Stimulated activated naive CD4-positive, alpha-beta T cell (primary cell): ENCODE measurements around the gene EDA.

Source experiments
- DNase-seq, 6 experiments: peaks; one replicate each; lab custom pipeline; 2025; lab: John Stamatoyannopoulos, UW

The EDA gene

DNA sequence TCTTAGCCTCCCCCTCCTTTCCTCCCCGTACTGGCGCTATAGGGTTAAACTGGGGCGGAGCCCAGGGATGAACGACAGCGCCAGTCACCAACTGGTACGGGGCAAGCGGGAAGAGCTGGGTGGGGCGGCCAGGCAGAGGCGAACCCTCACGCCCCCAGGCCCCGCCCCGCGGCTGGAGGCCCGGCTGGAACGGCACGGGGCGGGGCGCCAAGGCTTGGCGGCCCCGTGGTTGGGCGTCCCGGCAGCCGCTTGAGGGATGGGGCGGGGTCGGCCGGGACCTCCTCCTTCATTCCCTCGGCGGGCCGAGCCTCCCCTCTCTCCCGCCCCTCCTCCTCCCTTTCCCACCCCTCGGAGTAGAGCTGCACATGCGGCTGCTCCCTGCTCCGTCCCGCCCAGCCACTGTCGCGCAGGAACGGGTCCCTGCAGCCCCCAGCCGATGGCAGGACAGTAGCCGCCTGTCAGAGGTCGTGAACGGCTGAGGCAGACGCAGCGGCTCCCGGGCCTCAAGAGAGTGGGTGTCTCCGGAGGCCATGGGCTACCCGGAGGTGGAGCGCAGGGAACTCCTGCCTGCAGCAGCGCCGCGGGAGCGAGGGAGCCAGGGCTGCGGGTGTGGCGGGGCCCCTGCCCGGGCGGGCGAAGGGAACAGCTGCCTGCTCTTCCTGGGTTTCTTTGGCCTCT, at the start of gene EDA:
Gene EDA, plus strand, starts transcription at position 335 of the 678 bp plus-strand sequence.
- DNase-seq: peak; percentile 36 to 65 (median 45)

DNA sequence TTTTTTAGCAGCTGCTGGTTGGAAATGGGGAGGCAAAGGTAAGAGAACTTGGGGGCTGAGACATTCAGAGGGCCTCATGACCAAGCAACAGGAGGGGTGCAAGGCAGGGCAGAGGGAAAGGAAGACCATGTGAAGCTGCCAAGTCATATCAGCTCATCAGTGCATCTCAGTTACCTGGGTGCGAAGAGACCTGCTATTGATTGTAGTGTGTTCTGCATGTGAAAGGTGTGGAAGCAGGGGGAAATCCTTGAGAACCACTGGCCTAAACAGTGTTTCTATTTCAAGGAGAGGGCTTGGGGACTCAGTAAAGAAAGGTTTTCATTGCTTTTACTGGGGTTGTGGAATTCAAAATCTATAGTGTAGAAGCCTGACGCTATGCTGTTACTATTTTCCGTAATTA, 47.1 kb upstream of the EDA start:
- no peak for DNase-seq

DNA sequence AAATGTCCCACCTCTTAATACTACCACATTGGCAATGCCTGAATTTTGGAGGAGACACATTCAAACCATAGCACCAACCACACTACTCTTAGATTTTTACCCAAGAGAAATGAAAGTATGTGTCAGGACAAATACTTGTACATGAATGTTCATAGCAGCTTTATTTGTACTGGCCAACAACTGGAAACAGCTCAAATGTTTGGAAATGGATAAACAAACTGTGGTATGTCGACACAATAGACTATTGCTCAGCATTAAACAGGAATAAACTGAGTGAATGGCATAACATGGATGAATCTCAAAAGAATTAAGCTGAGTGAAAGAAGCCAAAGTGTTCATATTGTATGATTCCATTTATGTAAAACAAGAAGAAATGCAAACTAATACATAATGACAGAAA, 18.5 kb upstream of the EDA start:
- DNase-seq: no peak

DNA sequence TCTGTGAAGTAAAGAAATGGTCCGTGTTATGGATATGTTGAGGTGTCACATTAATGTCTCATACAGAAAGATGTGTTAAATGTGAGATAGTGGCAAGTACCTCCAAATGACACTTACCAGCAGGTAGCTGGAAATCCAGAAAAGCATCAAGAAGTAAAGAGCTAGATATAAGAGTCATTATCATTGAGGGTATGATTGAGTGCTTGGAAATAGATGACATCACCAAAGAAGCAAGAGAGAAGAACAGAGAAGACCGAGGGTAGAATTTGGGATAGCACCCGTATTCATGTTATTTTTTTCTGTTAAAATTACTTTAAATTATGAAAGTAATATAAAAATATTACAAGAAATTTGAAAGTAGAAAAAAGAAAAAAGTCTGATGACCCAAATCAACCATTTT, 15.7 kb upstream of the EDA start:
- DNase-seq: no peak

DNA sequence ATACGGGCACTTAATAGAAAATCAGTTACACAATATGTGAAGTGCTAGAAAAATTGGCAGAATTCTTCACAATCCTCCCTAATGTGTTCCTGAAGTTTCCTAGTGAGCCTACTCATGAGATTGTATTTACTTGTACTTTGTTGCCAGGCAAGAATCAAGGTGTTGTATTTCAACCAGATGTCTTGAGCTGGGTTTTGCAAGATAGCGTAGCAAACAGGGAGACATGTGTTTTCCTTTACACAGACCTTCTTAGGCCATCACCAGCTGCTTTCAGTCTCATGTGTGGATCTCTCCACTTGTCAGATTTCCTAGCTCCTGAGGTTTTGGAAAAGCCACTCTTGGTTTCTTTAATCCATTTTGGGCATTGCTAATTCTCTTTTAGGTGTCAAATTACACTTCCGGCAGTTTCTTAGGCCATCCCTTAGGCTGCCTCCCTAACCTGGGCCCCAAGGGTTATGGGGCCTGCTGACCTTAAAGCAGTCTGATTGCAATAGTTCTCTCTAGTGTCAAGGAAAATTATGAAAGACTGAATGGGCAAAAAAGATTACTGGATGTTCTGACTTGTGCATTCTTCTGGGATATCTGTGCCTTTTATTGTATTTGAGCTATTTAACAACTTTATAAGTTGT, 12.2 kb upstream of the EDA start:
- no peak for DNase-seq

DNA sequence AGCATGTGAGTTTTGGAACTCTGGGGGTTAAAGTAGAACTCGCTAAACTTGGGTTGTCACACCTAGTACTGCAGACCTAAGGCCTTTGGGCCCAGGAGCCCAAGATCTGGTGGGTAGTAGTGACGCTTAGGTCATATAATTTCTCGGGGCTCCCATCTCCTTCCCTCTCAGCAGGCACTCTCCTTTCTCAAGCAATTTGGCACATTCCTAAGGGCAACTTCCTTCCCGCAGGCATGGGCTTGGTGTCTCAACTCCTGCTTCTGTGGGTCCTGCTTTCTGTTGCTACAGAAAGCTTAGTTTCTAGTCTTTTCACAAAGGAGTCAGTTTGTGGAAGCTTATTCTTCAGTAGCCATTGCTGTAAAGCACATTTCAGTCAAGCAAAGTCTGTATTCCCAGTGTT, 10.4 kb upstream of the EDA start:
- no peak for DNase-seq

DNA sequence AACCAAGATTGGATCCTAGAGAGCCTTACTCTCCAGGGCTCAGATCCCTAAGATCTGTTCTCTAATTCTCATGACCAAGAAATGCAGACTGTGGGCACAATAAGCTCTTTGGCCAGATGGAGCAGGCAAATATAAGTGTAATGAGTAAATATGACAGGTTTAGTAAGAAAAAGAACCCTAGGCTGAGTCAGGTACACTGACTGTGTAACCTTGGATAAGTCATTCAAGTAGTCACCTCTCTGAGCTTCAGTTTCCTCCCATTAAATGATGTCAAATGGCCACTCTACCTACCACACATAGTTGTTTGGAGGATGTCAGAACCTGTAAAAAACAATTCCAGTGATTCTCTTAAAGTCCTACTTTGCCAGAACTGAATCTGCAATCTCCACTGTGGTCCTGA, 8.3 kb upstream of the EDA start:
- no peak for DNase-seq

DNA sequence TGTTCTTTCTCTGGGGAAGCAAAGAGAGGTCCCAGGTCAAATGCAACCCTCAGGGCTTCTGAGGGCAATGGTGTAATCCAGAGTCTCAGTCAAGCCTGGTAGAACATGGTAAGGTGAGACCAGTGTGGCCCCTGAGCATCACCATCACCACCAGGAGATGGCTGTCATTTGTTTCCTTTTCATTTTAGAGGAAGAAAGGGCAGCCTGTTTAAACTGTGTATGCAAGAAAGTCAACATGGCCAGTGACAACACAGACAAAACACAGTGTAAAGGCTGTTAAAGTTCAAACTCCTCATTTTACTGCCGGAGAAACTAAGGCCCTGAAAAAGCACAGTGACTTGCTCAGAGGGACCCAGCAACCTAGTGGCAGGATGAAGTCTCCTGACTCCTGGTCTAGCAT, 2.0 kb upstream of the EDA start:
- DNase-seq: no peak

DNA sequence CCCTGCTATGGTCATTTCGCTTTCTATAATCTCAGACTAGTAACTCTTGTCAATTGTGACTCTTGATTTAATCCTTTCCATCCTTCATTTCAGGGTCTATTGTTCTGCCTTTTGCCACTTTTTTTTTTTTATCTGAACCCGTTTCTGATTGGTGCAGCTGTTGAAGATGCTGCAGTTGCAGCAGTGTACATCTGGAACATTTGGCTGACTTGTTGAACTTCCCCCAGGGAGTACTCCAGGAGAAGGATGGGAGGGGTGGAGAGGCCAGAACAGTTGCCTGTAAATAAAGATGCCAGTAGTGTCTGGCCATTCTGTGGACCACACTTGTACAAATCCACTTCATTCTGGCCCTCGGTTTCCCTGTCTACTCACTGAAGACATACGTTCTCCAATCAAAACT, 1.0 kb upstream of the EDA start:
- no peak for DNase-seq

DNA sequence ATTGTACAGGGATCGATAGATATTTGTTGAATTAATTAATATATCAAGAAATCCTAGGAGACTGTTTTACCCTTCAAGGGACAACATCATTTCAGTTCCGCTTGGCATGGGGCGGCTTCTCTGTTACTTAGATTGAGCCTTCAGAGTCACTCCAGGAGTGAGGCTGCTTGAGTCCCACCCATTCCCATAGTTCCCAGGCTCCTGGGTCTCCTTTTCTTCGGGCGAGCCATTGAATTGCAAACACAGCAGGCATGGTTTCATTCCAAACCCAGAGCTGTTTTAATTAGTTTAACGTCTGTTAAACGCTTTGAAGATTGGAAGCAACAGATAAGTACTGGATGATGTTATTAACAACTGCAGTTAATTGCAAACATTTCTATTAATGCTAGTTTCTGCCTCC, 571 bp upstream of the EDA start:
- DNase-seq: no peak

DNA sequence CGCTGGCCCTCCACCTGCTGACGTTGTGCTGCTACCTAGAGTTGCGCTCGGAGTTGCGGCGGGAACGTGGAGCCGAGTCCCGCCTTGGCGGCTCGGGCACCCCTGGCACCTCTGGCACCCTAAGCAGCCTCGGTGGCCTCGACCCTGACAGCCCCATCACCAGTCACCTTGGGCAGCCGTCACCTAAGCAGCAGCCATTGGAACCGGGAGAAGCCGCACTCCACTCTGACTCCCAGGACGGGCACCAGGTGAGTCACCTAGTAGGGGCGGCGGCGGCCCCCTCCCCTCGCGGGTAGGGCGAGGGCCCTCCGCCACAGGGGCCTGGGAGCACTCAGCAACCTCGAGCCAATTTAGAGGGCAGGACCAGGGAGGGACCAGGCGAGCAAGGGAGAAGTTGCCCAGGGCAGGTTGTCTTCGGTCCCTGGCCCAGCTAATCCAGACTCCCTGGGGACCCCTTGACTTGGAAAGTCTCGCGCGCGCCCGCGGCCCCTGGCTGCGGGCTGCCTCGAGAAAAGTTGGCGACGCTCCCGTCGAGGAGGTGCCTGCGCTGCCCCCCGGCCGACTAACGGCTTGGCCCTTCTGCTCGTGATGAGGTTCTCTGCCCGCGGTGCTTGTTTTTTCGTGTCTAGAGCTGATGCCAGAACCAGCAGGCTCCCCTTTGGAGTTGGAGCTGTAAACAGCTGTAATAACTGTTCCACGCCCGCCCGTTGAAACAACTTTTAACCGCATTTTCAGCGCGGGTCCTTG, 717 bp downstream of the EDA start:
- DNase-seq: peak in 1 of 6 experiments; percentile 6

DNA sequence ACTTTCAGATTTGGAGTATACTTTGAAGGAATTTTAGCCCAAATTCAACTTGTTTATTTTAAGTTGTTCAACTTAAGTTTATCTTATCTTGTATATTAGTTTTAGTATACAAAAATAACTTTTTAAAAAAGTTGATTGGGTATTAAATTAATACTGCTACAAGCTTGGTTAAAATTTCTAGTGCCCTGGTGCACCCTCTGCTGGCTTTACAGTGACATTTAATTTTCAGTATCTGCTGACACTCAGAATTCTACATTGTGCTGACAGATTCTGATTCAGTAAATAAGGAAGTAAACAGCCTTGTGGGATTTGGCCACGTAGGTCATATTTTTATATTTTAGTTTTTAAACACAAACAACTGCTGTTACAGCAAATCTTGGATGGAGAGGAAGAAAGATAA, 2.9 kb downstream of the EDA start:
- no peak for DNase-seq

DNA sequence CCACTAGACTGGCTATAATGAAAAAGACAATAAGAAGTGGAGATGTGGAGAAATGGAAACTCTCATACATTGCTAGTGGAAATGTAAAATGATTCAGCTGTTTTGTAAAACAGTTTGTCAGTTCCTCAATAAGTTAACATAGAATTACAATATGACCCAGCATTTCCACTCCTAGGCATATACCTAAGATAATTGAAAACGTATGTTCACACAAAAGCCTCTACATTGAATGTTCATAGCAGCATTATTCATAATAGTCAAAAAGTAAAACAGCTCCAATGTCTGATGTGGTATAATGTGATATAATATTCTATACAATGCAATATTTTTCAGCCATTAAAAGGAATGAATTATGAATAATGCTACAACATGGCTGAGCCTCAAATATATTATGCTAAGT, 10.2 kb downstream of the EDA start:
- no peak for DNase-seq

DNA sequence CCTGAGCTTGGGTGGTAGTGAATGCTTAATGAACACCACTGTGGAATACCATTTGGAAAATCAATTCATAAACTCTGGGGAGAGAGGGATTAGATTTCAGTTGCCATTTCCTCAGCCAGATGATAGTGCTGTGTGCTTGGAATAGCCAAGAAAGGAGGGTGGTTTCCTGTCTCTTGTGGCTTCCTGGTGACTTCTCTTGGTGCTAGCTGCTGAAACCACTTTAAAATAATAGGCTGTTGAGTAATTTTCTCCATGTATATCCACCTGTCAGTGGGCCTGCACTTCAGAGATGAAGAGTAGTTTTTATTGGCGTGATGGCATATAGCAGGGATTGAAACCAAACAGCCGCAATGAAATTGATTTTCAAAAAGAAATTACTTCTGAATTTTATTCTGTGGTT, 11.8 kb downstream of the EDA start:
- DNase-seq: no peak

DNA sequence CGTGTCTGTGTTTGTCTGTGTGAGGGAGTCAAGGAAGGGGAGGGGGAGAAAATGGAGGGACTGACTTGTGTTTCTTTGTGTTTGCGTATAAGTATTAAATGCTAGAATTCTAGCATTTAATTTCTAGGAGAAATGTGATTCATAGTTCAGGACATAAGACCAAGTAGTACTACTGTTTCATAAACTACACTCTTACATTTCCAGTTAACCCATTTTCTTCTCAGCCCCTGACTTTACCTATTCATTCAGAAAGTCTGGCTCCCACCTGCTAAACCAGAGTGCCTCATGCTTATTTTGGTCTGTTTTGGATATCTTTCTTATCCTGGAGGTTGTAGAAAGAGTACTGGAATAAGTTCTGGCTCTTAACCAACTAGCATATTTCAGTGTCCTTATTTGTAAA, 14.2 kb downstream of the EDA start:
- DNase-seq: no peak

DNA sequence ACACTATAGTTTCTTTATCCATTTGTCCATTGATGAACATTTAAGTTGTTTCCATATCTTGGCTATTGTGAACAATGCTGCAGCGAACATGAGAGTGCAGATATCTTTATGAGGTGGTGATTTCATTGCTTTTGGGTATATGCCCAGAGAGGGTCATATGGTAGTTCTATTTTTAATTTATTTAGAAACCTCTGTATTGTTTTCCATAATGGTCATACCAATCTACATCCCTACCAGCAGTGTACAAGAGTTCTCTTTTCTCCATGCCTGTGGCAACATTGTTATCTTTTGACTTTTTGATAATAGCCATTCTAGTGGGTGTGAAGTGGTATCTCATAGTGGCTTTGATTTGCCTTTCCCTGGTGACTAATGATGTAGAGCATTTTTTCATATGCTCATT, 48.8 kb downstream of the EDA start:
- DNase-seq: no peak

DNA sequence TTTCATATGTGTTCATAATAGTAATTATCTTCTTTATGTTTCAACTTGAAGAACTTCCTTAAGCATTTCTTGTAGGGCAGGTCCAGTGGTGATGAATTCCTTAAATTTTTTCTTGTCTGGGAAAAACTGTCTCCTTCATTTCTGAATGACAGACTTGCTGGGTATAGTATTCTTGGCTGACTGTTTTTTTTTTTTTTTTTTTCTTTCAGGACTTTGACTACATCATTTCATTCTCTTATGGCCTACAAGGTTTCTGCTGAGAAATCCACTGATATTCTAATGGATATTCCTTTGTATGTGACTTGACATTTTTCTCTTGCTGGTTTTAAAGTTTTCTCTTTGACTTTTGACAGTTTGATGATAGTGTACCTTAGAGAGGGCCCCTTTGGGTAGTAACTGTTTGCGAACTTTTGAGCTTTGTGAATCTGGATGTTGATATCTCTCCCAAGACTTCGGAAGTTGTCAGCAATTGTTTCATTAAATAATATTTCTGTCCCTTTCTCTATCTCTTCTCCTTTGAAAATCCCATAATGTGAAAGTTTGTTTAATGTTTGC, 54.2 kb downstream of the EDA start:
- no peak for DNase-seq

DNA sequence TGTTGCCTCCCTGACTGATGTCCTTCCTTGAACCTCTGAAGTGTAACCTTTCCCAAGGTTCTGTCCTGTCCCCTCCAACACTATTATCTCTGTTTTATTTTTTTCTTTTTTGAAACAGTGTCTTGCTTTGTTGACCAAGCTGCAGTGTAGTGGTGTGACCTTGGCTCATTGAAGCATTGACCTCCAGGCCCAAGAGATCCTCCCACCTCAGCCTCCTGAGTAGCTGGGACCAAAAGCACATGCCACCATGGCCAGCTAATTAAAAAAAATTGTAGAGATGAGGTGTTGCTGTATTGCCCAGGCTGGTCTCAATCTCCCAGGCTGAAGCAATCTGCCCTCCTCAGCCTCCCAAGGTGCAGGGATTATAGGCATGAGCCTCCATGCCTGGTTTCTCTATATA, 59.0 kb downstream of the EDA start:
- no peak for DNase-seq

DNA sequence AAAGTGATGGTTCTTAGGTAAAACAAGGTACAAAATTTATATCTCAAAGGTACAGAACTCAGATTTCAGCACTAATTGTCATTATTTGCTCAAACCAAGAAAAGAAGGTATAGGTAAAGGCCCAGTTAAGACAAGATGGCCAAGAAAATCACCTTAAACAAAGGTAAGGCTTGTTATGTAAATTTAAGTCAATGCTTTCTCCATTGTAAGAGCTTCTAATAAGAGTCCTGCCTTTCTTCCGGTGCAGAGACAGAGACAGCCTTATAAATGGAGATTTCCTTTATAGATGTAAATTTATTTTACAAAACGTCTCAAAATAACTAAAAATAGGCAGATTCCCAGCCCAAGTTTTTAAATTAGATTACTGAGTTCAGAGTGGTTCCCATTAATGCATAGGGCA, 89.9 kb downstream of the EDA start:
- no peak for DNase-seq

DNA sequence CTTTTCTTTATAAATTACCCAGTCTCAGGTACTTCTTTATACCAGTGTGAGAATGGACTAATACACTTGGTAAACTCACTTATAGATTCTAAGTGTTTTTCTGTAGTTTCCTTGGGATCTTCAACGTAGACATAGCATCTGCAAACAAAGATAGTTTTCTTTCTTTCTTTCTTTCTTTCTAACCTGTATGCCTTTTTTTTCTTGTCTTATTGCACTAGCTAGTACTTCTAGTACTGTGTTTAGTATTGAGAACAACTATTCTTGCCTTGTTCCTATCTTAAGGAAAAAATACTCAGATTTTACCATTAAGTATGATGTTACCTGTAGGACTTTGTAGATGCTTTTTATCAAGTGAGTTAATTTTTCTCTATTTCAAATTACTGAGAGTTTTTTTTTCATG, 102.2 kb downstream of the EDA start:
- no peak for DNase-seq

DNA sequence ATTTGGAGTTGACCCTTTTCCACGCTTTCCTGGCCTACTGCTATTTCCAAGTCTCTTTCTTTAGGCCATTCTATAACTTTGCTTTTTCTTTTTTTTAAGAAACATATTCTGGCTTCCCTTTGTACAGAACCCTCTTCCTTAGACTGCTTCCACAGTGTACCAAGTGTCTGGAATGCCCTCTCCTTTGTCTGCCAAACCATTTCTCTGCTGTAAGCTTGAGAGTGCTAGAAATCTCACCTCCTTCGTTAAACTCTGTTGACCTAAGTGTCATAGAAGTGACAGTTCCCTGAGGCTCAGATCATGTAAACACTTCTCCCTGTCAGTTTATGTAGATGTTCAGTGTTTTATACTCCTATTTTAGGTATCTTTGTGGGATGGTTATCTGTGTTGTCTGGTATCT, 108.4 kb downstream of the EDA start:
- DNase-seq: no peak

DNA sequence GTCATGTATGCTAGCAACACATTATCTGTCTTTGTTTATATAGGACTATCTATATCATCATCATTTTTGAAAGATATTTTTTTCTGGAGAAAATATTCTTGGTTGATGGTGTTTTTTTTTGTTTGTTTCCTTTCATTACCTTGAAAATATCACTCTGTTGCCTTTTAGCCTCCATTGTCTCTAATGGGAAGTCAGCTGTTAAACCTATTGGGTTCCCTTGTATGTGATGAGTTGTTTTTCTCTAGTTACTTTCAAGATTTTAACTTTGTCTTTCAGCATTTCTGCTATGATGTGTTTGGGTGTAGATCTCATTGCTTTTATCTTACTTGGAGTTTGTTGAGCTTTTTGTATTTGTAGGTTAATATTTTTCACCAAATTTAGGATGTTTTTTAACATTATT, 124.4 kb downstream of the EDA start:
- DNase-seq: no peak

DNA sequence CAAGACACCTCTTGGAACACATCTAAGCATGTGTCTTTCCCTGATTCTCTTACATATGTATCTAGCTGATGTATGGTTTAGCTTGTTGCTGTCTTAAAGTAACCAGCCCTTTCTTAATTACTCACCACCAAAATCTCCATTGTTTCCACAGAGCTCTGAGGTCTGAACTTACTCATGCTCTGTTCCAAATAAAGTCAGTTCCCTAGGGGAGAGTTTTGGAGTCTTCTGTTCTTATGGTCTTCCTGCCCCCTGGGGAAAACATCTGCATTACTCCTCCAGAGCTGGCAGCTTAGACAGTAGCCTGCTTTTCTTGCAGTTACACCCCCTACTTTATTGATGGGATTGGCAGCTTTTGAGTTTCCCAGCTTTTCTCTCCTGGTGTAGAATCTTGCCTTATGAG, 125.8 kb downstream of the EDA start:
- DNase-seq: no peak
